GM23248 (cell line): ENCODE measurements around the gene RIT2.

Experiments
- EZH2 ChIP-seq: fragments of 200-600 bp; sonication (generic); IDR thresholded peaks from 2 replicates; pipeline ENCODE4 v1.6.1; 2018; ENCODE audit warnings: antibody characterized with exemption, mild to moderate bottlenecking; ENCODE audit not compliant: insufficient read depth, poor library complexity, severe bottlenecking
- EZH2phosphoT487 ChIP-seq: fragments of 200-600 bp; sonication (generic); IDR thresholded peaks from 2 replicates; pipeline ENCODE4 v1.6.1; 2018; ENCODE audit warnings: antibody characterized with exemption, moderate library complexity, mild to moderate bottlenecking, low read depth; ENCODE audit not compliant: insufficient read depth

DNA sequence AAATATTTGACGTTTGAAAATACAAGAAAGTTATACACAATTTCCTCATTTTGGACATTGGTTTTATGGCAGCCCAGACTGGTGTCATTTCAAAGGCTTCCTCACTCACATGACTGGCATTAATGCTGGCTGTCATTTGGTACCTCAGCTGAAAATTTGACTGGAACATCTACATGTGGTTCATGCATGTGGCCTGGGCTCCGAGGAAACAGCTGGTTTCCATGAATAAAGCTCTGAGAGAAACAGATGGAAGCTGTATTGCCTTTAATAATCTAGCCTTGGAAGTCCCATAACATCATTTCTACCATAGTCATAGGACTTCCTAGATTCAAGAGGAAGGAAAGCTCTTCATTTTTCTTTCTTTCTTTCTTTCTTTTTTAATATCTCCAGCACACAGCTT, 42.9 kb upstream of the RIT2 start:
- TF ChIP-seq EZH2, result no peak
- TF ChIP-seq EZH2phosphoT487, result no peak
